Keratinocyte (primary cell): ENCODE results near the gene BTBD1. TPM values are rescaled to one million over a fixed set of nuclear protein-coding genes. Genes with fewer than 3 reads are reported as not detected.

Source experiments
- DNase-seq: peaks from one replicate; pipeline ENCODE4 v3.0.0-alpha.2; 2011; ENCODE audit warnings: low read depth, missing footprints, low spot score
- FAIRE-seq: peaks from 2 replicates; lab custom pipeline; 2011; peaks lifted over from hg19 to GRCh38; lab: Jason Lieb, UNC
- H2AFZ ChIP-seq: 2 replicates; pipeline ENCODE4 v1.6.0; 2012; ENCODE audit warnings: low read length, control low read depth, inconsistent platforms; ENCODE audit not compliant: control insufficient read depth
- H3K27ac ChIP-seq: 2 replicates; pipeline ENCODE4 v1.5.1; 2011; ENCODE audit warnings: low read length; ENCODE audit not compliant: control insufficient read depth, insufficient read depth
- H3K27me3 ChIP-seq: 3 replicates; pipeline ENCODE4 v1.6.0; 2011; ENCODE audit warnings: low read length; ENCODE audit not compliant: control insufficient read depth, insufficient read depth; ENCODE audit errors: extremely low read depth
- H3K36me3 ChIP-seq, 2 experiments: 2 replicates in 1 of 2; 3 replicates in 1 of 2; pipeline ENCODE4 v1.5.1; 2011; ENCODE audit warnings: low read length in 2 of 2, mild to moderate bottlenecking in 1 of 2; ENCODE audit not compliant: control insufficient read depth in 2 of 2, insufficient read depth in 2 of 2; ENCODE audit errors: extremely low read depth in 1 of 2
- H3K4me1 ChIP-seq: 3 replicates; pipeline ENCODE4 v1.5.1; 2011; ENCODE audit warnings: low read length; ENCODE audit not compliant: control insufficient read depth, insufficient read depth; ENCODE audit errors: extremely low read depth
- H3K4me2 ChIP-seq: 3 replicates; pipeline ENCODE4 v1.6.0; 2011; ENCODE audit warnings: low read depth, low read length; ENCODE audit not compliant: control insufficient read depth, insufficient read depth; ENCODE audit errors: extremely low read depth
- H3K4me3 ChIP-seq, 3 experiments: fragments of 200-600 bp in 1 of 3; sonication (generic) in 1 of 3; 2 replicates in 2 of 3; 3 replicates in 1 of 3; pipeline ENCODE4 v1.5.1; 2011 to 2016; ENCODE audit warnings: low read length in 3 of 3, mild to moderate bottlenecking in 3 of 3, control low read depth in 2 of 3, inconsistent platforms in 1 of 3, low read depth in 1 of 3, mixed read lengths in 1 of 3, mixed run types in 1 of 3, moderate library complexity in 1 of 3; ENCODE audit not compliant: control insufficient read depth in 2 of 3, insufficient read depth in 2 of 3; ENCODE audit errors: extremely low read depth in 1 of 3
- H3K79me2 ChIP-seq: 2 replicates; pipeline ENCODE4 v1.6.0; 2012; ENCODE audit warnings: low read length; ENCODE audit not compliant: control insufficient read depth, insufficient read depth
- H3K9ac ChIP-seq: 3 replicates; pipeline ENCODE4 v1.6.0; 2011; ENCODE audit warnings: low read length; ENCODE audit not compliant: control insufficient read depth, insufficient read depth; ENCODE audit errors: extremely low read depth
- H3K9me1 ChIP-seq: 3 replicates; pipeline ENCODE4 v1.6.0; 2011; ENCODE audit warnings: low read length; ENCODE audit not compliant: control insufficient read depth, insufficient read depth; ENCODE audit errors: extremely low read depth
- H3K9me3 ChIP-seq: 2 replicates; pipeline ENCODE4 v1.5.1; 2012; ENCODE audit warnings: low read depth, low read length; ENCODE audit not compliant: control insufficient read depth
- H4K20me1 ChIP-seq: 3 replicates; pipeline ENCODE4 v1.6.0; 2011; ENCODE audit warnings: low read length; ENCODE audit not compliant: control insufficient read depth, insufficient read depth; ENCODE audit errors: extremely low read depth
- EZH2 ChIP-seq: IDR thresholded peaks from one replicate; pipeline ENCODE4 v1.6.1; 2012; ENCODE audit warnings: inconsistent platforms, mild to moderate bottlenecking, low read length, moderate library complexity
- dilution Hi-C: fragments of 300-500 bp; cut with MboI; formaldehyde crosslinking; loops from one replicate; pipeline ENCODE4 v1.7.0; 2020; ENCODE audit warnings: low sequenced_read_pairs; ENCODE audit not compliant: extremely low pct_ligation_motif_present
- polyA plus RNA-seq, 5 experiments: library from polyadenylated mRNA; depleted of rRNA in 3 of 5; stranded (reverse) in 3 of 5; stranded (forward) in 1 of 5; unstranded in 1 of 5; fragments of >200 nt; gene quantifications; 1 replicate in 1 of 5; 2 replicates in 3 of 5; 3 replicates in 1 of 5; pipeline versions ENCODE4 v1.2.1 to v1.2.3, GENCODE V29; 2011 to 2012; ENCODE audit warnings: missing spikeins in 2 of 5, low read depth in 1 of 5, low replicate concordance in 1 of 5
- TF ChIP-seq, protein P1 (sequence below), 3 experiments: IDR thresholded peaks in 1 of 3; conservative IDR thresholded peaks in 1 of 3; optimal IDR thresholded peaks in 1 of 3; 2 replicates in 2 of 3; 3 replicates in 1 of 3; pipeline versions ENCODE3 to v1.5.1; 2011; ENCODE audit warnings: low read length in 3 of 3, mild to moderate bottlenecking in 3 of 3, moderate library complexity in 2 of 3, control low read depth in 1 of 3, inconsistent platforms in 1 of 3; ENCODE audit not compliant: insufficient read depth in 2 of 3; ENCODE audit errors: extremely low read depth in 1 of 3

BTBD1 gene
- polyA plus RNA-seq, 1 donor (not counting 4 experiments of a cell fraction or from before 2014, with no cell fraction given): 70.5 TPM

DNA sequence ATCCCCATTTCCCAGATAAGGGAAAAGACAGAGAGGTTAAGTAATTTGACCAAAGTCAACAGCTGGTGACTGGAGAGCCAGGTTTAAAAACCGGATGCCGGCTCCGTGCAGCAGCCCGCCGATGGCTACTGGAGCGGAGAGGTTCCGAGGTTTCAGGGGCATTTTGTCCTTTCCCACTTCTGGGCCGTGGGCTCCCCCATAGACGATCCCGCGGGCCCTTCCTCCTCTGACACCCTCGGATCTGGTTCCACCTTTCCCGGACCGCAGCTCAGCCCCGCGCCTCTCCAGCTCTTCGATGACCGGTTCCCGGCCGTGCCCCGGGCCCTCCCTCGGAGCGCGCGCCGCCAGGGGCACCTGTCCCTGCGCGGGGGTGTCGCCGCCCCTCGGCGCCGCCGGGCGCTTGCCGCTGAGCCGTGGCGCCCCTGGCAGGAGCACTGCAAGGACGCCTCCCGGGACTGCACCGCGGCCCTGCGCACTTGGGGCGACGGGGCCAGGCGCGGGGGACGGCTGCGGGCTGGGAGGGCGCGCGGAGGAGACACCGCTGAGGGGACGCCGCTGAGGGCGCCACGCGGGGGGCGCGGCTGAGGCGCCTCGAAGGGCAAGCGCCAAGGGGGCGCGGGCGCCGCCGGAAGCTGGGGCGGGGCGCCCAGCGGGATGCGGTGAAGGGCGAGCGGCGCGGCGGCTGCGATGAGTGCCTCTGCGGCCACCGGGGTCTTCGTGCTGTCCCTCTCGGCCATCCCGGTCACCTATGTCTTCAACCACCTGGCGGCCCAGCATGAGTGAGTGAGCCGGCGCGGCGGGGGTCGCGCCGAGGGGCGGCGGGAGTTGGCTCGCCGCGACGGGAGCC is 40.2 kb upstream of the BTBD1 start, which contains the start of gene TM6SF1:
Gene TM6SF1 (plus strand): TSS at position 652 of the 847 bp plus-strand sequence. CDS start 36 bp downstream, at position 688.
- peak within 1 kb of the TSS; percentile 7 to 62 (median 27) for H3K4me3 ChIP-seq
- H3K9ac ChIP-seq: no peak within 1 kb of the TSS
- no peaks in the 10 kb centered on the region for H3K4me1 ChIP-seq
- H3K36me3 ChIP-seq: no peaks in the 10 kb centered on the region
- DNase-seq (no peak), FAIRE-seq (no peak)
- H3K9me1 ChIP-seq: no peaks in the 10 kb centered on the region
- H3K79me2 ChIP-seq: no peaks in the 10 kb centered on the region
- H3K27me3 ChIP-seq: peaks cover 41% of the 10 kb centered on the region
- peak within 1 kb of the TSS; percentile 78 for H3K4me2 ChIP-seq
- no peaks in the 10 kb centered on the region for H4K20me1 ChIP-seq
- peak; percentile 90 for TF ChIP-seq EZH2
- TF ChIP-seq, protein P1, sequence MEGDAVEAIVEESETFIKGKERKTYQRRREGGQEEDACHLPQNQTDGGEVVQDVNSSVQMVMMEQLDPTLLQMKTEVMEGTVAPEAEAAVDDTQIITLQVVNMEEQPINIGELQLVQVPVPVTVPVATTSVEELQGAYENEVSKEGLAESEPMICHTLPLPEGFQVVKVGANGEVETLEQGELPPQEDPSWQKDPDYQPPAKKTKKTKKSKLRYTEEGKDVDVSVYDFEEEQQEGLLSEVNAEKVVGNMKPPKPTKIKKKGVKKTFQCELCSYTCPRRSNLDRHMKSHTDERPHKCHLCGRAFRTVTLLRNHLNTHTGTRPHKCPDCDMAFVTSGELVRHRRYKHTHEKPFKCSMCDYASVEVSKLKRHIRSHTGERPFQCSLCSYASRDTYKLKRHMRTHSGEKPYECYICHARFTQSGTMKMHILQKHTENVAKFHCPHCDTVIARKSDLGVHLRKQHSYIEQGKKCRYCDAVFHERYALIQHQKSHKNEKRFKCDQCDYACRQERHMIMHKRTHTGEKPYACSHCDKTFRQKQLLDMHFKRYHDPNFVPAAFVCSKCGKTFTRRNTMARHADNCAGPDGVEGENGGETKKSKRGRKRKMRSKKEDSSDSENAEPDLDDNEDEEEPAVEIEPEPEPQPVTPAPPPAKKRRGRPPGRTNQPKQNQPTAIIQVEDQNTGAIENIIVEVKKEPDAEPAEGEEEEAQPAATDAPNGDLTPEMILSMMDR (optimal IDR thresholded peaks at IDR 0.05 in 1 of 3, IDR thresholded peaks at IDR 0.05 in 1 of 3, conservative IDR thresholded peaks at IDR 0.05 in 1 of 3; ENCODE audit: extremely low read depth in 1 of 3, insufficient read depth in 2 of 3, low read length in 3 of 3): no peak
- no peaks in the 10 kb centered on the region for H3K9me3 ChIP-seq
- dilution Hi-C loops: no loop called here
- peak within 1 kb of the TSS; percentile 12 for H2AFZ ChIP-seq
- H3K27ac ChIP-seq: no peak within 1 kb of the TSS

DNA sequence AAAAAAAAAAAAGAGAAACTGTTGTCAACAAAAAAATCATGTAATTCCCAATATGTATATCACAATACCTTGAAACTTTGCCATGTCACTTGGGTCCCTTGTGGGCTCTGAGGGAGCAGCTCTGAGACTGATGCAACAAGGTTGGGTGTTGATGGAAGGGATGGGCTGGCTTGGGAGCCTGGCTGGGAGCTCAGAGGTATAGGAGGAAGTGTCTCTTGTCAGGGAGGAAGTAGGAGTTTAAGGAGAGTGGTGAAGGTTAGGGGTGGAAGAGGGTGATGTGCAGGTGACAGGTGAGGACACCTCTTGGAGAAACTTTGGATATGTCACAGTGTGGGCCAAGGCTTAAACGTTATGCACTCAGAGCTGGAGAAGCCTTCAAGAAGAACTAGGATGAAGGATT is 38.4 kb upstream of the BTBD1 start:
- Histone ChIP-seq H3K9me1 (no peaks in the 10 kb centered on the region), H4K20me1 (no peaks in the 10 kb centered on the region), H3K79me2 (no peaks in the 10 kb centered on the region), H2AFZ (no peak overlapping the region), H3K36me3 (no peaks in the 10 kb centered on the region), H3K27ac (no peak overlapping the region), H3K9ac (no peak overlapping the region), H3K27me3 (peaks cover 45% of the 10 kb centered on the region), H3K9me3 (no peaks in the 10 kb centered on the region), H3K4me3 (no peak overlapping the region), H3K4me2 (no peak overlapping the region), H3K4me1 (no peaks in the 10 kb centered on the region)
- TF ChIP-seq EZH2: no peak
- TF ChIP-seq, protein P1 (optimal IDR thresholded peaks at IDR 0.05 in 1 of 3, IDR thresholded peaks at IDR 0.05 in 1 of 3, conservative IDR thresholded peaks at IDR 0.05 in 1 of 3; ENCODE audit: extremely low read depth in 1 of 3, insufficient read depth in 2 of 3, low read length in 3 of 3): no peak
- DNase-seq (no peak), FAIRE-seq (no peak)
- dilution Hi-C loops: no loop called here
